SH-SY5Y (cell line): ENCODE results near the gene RMDN2.

ENCODE experiments used
- GATA2 ChIP-seq: IDR thresholded peaks from 2 replicates; pipeline ENCODE4 v1.6.1; 2011; ENCODE audit warnings: mild to moderate bottlenecking, low read depth, low read length
- GATA3 ChIP-seq: IDR thresholded peaks from 2 replicates; pipeline ENCODE4 v1.6.1; 2011; ENCODE audit warnings: low read depth, mild to moderate bottlenecking, low read length, moderate library complexity

DNA sequence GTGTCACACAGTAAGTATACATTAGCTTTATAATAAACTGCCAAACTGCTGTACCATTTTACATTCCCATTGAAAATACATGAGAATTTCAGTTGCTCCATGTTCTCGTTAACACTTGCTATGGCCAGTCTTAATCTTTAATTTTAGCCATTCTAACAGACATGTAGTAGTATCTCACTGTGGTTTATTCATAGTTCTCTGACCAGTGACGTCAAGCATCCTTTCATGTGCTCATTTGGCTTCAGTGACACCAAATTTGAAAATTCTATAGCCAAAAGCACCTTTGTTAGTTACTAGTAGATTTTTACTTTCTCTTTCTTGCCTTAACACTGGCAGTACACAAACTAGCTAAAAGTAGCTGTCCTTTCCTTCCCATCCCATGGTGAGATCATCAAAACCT, 107.9 kb downstream of the RMDN2 start:
- TF ChIP-seq GATA2 (no peak), GATA3 (no peak)
